ENCODE data around the gene UBXN2A. TPM values are rescaled to one million over a fixed set of nuclear protein-coding genes. Genes with fewer than 3 reads are reported as not detected.

The UBXN2A gene
- total and polyA plus RNA-seq, 10 of the 15 experiments (the other 5 are each of a cell fraction or from before 2014, with no cell fraction given): 3.7 to 23.5 (median 14.6) TPM

DNA sequence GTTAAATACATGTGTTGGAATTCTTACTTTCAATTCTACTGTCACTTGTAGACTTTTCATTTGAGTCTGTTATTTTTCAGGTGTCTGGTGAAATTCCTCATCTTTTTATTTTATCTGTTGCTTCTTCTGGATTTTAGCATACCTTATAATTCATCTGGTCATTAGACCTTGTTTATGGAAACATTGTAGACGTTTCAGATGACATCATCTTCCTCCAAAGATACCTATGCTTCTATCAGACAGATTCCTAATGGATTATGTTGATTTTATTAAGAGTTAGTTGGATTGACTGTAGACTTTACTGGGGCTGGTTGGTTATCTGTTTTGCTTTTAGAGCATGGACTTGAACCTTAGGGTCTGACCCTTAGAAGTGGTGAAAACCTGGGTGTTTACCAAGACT lies 54.3 kb downstream of the UBXN2A start (continued):
- TF ChIP-seq CTCF (IDR thresholded peaks at IDR 0.05 in 2 of 3, conservative IDR thresholded peaks at IDR 0.05 in 1 of 3; ENCODE audit: control insufficient read depth in 2 of 3, extremely low read depth in 1 of 3, insufficient read depth in 1 of 3, low read depth in 3 of 3, low read length in 3 of 3): no peak
- TF ChIP-seq BACH1 (IDR thresholded peaks at IDR 0.05; ENCODE audit: borderline replicate concordance): no peak
- TF ChIP-seq NFYB (IDR thresholded peaks at IDR 0.05; ENCODE audit: insufficient read depth, low read depth, low read length): no peak

DNA sequence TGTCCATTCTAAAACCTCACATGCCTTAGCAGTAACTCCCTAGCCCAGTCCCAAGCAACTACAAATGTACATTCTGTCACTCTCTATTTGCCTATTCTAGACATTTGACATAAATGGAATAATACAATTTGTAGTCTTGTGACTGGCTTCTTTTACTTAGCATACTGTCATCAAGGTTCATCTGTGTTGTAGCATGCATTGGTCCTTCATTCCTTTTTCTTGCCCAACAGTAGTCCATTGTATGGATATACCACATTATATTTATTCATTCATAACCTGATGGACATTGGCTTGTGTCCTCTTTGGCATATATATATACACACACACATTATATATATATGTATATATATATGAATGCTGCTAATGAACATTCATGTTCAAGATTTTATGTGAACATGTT lies 67.4 kb downstream of the UBXN2A start:
- ATAC-seq: no peak
- H3K4me1 ChIP-seq (ENCODE audit: control insufficient read depth, insufficient read depth, low read length): no peaks in the 10 kb centered on the region
- RAD21 ChIA-PET (ENCODE audit: unreplicated experiment): no interaction called here
- FAIRE-seq: no peak
- CTCF ChIA-PET: no interaction called here
- intact Hi-C loops (cut with micrococcal nuclease; ENCODE audit: unreplicated experiment): no loop called here
- no peaks in the 10 kb centered on the region for H3K36me3 ChIP-seq (ENCODE audit: control insufficient read depth in 2 of 2, insufficient read depth in 2 of 2, low read length in 1 of 2)
- POLR2A ChIA-PET: no interaction called here
- no peak overlapping the region for H3K9ac ChIP-seq (ENCODE audit: control insufficient read depth, insufficient read depth, low read length)
- H4K20me1 ChIP-seq (ENCODE audit: control insufficient read depth, insufficient read depth): no peaks in the 10 kb centered on the region
- H3K9me3 ChIP-seq (replicated peaks; ENCODE audit: control insufficient read depth, insufficient read depth, low read length): no peaks in the 10 kb centered on the region
- no peak overlapping the region for H3K4me2 ChIP-seq (ENCODE audit: control insufficient read depth, insufficient read depth)
- no TSS peak for BruUV-seq (replicated peaks)
- no peaks in the 10 kb centered on the region for H3K79me2 ChIP-seq (ENCODE audit: control insufficient read depth, insufficient read depth, low read length)
- SMC1A ChIA-PET (ENCODE audit: uncharacterized antibody, unreplicated experiment): no interaction called here
- no peak for DNase-seq (ENCODE audit: low read depth, low spot score)
- in situ Hi-C loops (cut with MboI): no loop called here
- no peak overlapping the region for H3K27ac ChIP-seq (ENCODE audit: control insufficient read depth, insufficient read depth)
- no peak overlapping the region for H3K4me3 ChIP-seq
- H3K27me3 ChIP-seq (replicated peaks in 1 of 2; ENCODE audit: control insufficient read depth in 2 of 2, insufficient read depth in 2 of 2, low read length in 1 of 2): peaks cover 3 to 16% of the 10 kb centered on the region in 2 experiments
- no peak overlapping the region for H2AFZ ChIP-seq (ENCODE audit: control insufficient read depth, low read depth, low read length)
- TF ChIP-seq SREBF1 (IDR thresholded peaks at IDR 0.05; ENCODE audit: low read length) (no peak), ZBTB4 (CRISPR knock-in tag; IDR thresholded peaks at IDR 0.05) (no peak), RB1 (IDR thresholded peaks at IDR 0.05; ENCODE audit: borderline replicate concordance) (no peak), ZNF217 (IDR thresholded peaks at IDR 0.05) (no peak), FOS (IDR thresholded peaks at IDR 0.05; ENCODE audit: borderline replicate concordance, extremely low read depth, insufficient read length) (no peak), ZNF207 (IDR thresholded peaks at IDR 0.05; ENCODE audit: borderline replicate concordance) (no peak), KLF5 (IDR thresholded peaks at IDR 0.05; ENCODE audit: partially characterized antibody) (no peak)
- TF ChIP-seq, protein P1, sequence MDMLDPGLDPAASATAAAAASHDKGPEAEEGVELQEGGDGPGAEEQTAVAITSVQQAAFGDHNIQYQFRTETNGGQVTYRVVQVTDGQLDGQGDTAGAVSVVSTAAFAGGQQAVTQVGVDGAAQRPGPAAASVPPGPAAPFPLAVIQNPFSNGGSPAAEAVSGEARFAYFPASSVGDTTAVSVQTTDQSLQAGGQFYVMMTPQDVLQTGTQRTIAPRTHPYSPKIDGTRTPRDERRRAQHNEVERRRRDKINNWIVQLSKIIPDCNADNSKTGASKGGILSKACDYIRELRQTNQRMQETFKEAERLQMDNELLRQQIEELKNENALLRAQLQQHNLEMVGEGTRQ (IDR thresholded peaks at IDR 0.05; ENCODE audit: borderline replicate concordance, low read depth, low read length): no peak
- TF ChIP-seq, protein P2, sequence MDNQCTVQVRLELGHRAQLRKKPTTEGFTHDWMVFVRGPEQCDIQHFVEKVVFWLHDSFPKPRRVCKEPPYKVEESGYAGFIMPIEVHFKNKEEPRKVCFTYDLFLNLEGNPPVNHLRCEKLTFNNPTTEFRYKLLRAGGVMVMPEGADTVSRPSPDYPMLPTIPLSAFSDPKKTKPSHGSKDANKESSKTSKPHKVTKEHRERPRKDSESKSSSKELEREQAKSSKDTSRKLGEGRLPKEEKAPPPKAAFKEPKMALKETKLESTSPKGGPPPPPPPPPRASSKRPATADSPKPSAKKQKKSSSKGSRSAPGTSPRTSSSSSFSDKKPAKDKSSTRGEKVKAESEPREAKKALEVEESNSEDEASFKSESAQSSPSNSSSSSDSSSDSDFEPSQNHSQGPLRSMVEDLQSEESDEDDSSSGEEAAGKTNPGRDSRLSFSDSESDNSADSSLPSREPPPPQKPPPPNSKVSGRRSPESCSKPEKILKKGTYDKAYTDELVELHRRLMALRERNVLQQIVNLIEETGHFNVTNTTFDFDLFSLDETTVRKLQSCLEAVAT (IDR thresholded peaks at IDR 0.05): no peak
- TF ChIP-seq, protein P3, sequence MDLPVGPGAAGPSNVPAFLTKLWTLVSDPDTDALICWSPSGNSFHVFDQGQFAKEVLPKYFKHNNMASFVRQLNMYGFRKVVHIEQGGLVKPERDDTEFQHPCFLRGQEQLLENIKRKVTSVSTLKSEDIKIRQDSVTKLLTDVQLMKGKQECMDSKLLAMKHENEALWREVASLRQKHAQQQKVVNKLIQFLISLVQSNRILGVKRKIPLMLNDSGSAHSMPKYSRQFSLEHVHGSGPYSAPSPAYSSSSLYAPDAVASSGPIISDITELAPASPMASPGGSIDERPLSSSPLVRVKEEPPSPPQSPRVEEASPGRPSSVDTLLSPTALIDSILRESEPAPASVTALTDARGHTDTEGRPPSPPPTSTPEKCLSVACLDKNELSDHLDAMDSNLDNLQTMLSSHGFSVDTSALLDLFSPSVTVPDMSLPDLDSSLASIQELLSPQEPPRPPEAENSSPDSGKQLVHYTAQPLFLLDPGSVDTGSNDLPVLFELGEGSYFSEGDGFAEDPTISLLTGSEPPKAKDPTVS (IDR thresholded peaks at IDR 0.05; ENCODE audit: low read depth, low read length): no peak
